IMR-90 (cell line): ENCODE data around the gene ASTN2. TPM values are rescaled to one million over a fixed set of nuclear protein-coding genes. Genes with fewer than 3 reads are reported as not detected.

Experiments used
- ATAC-seq: fragments of 200-7000 bp; cut with Tn5 transposase; 2 replicates; pipeline ENCODE4 v1.9.1; 2020; ENCODE audit warnings: low read depth, mild to moderate bottlenecking, moderate library complexity
- BruUV-seq: library from RNA; stranded (reverse); fragments of 400-500 nt; replicated peaks from 2 replicates; lab custom pipeline; 2021; lab: Mats Ljungman, UMichigan
- CTCF ChIA-PET: fragments of 300-600 bp; formaldehyde crosslinking; extraction: SDS; loops from one replicate; lab custom pipeline; 2021; ENCODE audit warnings: antibody characterized with exemption; lab: Yijun Ruan, JAX
- POLR2A ChIA-PET: fragments of 300-600 bp; sonication (Branson Sonifier 250); formaldehyde crosslinking; loops from one replicate; lab custom pipeline; 2022; ENCODE audit warnings: antibody characterized with exemption; ENCODE audit not compliant: unreplicated experiment; lab: Charles Lee
- DNase-seq: peaks from one replicate; pipeline ENCODE4 v3.0.0; 2013
- H2AFZ ChIP-seq: replicated peaks from 2 replicates; pipeline ENCODE3; 2013; ENCODE audit warnings: low read length, mild to moderate bottlenecking; ENCODE audit not compliant: poor library complexity
- H2AK5ac ChIP-seq: 2 replicates; pipeline ENCODE4 v1.6.1; 2013; ENCODE audit warnings: low read depth, low read length, inconsistent platforms
- H2AK9ac ChIP-seq: replicated peaks from 2 replicates; pipeline ENCODE3; 2013; ENCODE audit warnings: mild to moderate bottlenecking, low read depth, low read length, moderate library complexity; ENCODE audit not compliant: poor library complexity
- H2BK120ac ChIP-seq: 2 replicates; pipeline ENCODE4 v1.6.1; 2013; ENCODE audit warnings: low read depth, low read length, inconsistent platforms
- H2BK15ac ChIP-seq: 3 replicates; pipeline ENCODE4 v1.6.1; 2013; ENCODE audit warnings: low read depth, low read length, inconsistent platforms
- H2BK20ac ChIP-seq: 2 replicates; pipeline ENCODE4 v1.6.1; 2013; ENCODE audit warnings: low read depth, mild to moderate bottlenecking, inconsistent platforms, low read length, moderate library complexity
- H2BK5ac ChIP-seq: 2 replicates; pipeline ENCODE4 v1.6.1; 2013; ENCODE audit warnings: mild to moderate bottlenecking, low read depth, low read length, inconsistent platforms; ENCODE audit not compliant: poor library complexity, severe bottlenecking
- H3K14ac ChIP-seq: replicated peaks from 2 replicates; pipeline ENCODE4 v1.6.1; 2013; ENCODE audit warnings: low read depth, low read length, inconsistent platforms
- H3K18ac ChIP-seq: 2 replicates; pipeline ENCODE4 v1.6.1; 2013; ENCODE audit warnings: low read depth, low read length, control low read depth
- H3K23ac ChIP-seq: 2 replicates; pipeline ENCODE4 v1.6.1; 2013; ENCODE audit warnings: low read depth, low read length, inconsistent platforms
- H3K27ac ChIP-seq: 2 replicates; pipeline ENCODE4 v1.5.1; 2013; ENCODE audit warnings: mild to moderate bottlenecking, control low read depth, low read length; ENCODE audit not compliant: insufficient read depth
- H3K27me3 ChIP-seq: 2 replicates; pipeline ENCODE4 v1.6.1; 2013; ENCODE audit warnings: low read length; ENCODE audit not compliant: control insufficient read depth, insufficient read depth
- H3K36me3 ChIP-seq: 2 replicates; pipeline ENCODE4 v1.6.1; 2013; ENCODE audit warnings: low read length, mixed read lengths; ENCODE audit not compliant: control insufficient read depth, insufficient read depth
- H3K4ac ChIP-seq: 2 replicates; pipeline ENCODE4 v1.6.1; 2013; ENCODE audit warnings: low read depth, low read length, inconsistent platforms
- H3K4me1 ChIP-seq: 2 replicates; pipeline ENCODE4 v1.6.1; 2013; ENCODE audit warnings: low read length, mixed read lengths; ENCODE audit not compliant: control insufficient read depth, insufficient read depth
- H3K4me2 ChIP-seq: 2 replicates; pipeline ENCODE4 v1.6.1; 2013; ENCODE audit warnings: low read depth, mild to moderate bottlenecking, control low read depth, low read length, moderate library complexity
- H3K4me3 ChIP-seq: 2 replicates; pipeline ENCODE4 v1.5.1; 2013; ENCODE audit warnings: low read depth, mild to moderate bottlenecking, control low read depth, low read length, moderate library complexity; ENCODE audit not compliant: insufficient read depth
- H3K56ac ChIP-seq: 2 replicates; pipeline ENCODE4 v1.6.1; 2013; ENCODE audit warnings: low read length, inconsistent platforms; ENCODE audit not compliant: insufficient read depth; ENCODE audit errors: extremely low read depth
- H3K79me1 ChIP-seq, 2 experiments: 2 replicates each; pipeline ENCODE4 v1.6.1; 2013; ENCODE audit warnings: low read length in 2 of 2, inconsistent platforms in 1 of 2, low read depth in 1 of 2
- H3K9ac ChIP-seq: 2 replicates; pipeline ENCODE4 v1.6.1; 2013; ENCODE audit warnings: low read depth, low read length, control low read depth
- H3K9me1 ChIP-seq: 2 replicates; pipeline ENCODE4 v1.6.1; 2013; ENCODE audit warnings: low read length, inconsistent platforms; ENCODE audit not compliant: insufficient read depth
- H3K9me3 ChIP-seq: 2 replicates; pipeline ENCODE4 v1.6.1; 2013; ENCODE audit warnings: low read length; ENCODE audit not compliant: control insufficient read depth, insufficient read depth
- H4K20me1 ChIP-seq: 2 replicates; pipeline ENCODE4 v1.6.1; 2013; ENCODE audit warnings: low read length, inconsistent platforms; ENCODE audit not compliant: insufficient read depth
- H4K5ac ChIP-seq: 2 replicates; pipeline ENCODE4 v1.6.1; 2013; ENCODE audit warnings: mild to moderate bottlenecking, low read depth, low read length, control low read depth
- H4K8ac ChIP-seq, 2 experiments: 2 replicates each; pipeline ENCODE4 v1.6.1; 2013; ENCODE audit warnings: low read depth in 2 of 2, low read length in 2 of 2, control low read depth in 1 of 2, inconsistent platforms in 1 of 2
- H4K91ac ChIP-seq: 2 replicates; pipeline ENCODE4 v1.6.1; 2013; ENCODE audit warnings: low read depth, low read length, inconsistent platforms; ENCODE audit not compliant: insufficient read depth
- BHLHE40 ChIP-seq: fragments of 150-350 bp; IDR thresholded peaks from 2 replicates; pipeline ENCODE4 v1.6.1; 2016; ENCODE audit warnings: mild to moderate bottlenecking, low read depth, low read length
- CEBPB ChIP-seq: IDR thresholded peaks from 2 replicates; pipeline ENCODE4 v1.6.1; 2012; ENCODE audit warnings: low read depth, low read length, improper control_type of control experiment
- CHD1 ChIP-seq: IDR thresholded peaks from 2 replicates; pipeline ENCODE4 v1.6.1; 2012; ENCODE audit warnings: low read depth, low read length, improper control_type of control experiment
- FOS ChIP-seq: fragments of 150-350 bp; IDR thresholded peaks from 2 replicates; pipeline ENCODE4 v1.6.1; 2016; ENCODE audit warnings: low read depth, low read length
- MAFK ChIP-seq: IDR thresholded peaks from 2 replicates; pipeline ENCODE4 v1.6.1; 2012; ENCODE audit warnings: low read depth, low read length, improper control_type of control experiment
- MAZ ChIP-seq: IDR thresholded peaks from 2 replicates; pipeline ENCODE4 v1.6.1; 2012; ENCODE audit warnings: low read depth, mild to moderate bottlenecking, low read length, improper control_type of control experiment, moderate library complexity, borderline replicate concordance
- MXI1 ChIP-seq: IDR thresholded peaks from 2 replicates; pipeline ENCODE4 v1.6.1; 2012; ENCODE audit warnings: low read depth, mild to moderate bottlenecking, low read length, moderate library complexity, borderline replicate concordance
- NFE2L2 ChIP-seq: fragments of 150-350 bp; IDR thresholded peaks from 2 replicates; pipeline ENCODE4 v1.6.1; 2016; ENCODE audit warnings: low read depth, mild to moderate bottlenecking, low read length
- POLR2A ChIP-seq: IDR thresholded peaks from 2 replicates; pipeline ENCODE4 v1.6.1; 2012; ENCODE audit warnings: mild to moderate bottlenecking, low read depth, low read length
- RAD21 ChIP-seq: IDR thresholded peaks from 2 replicates; pipeline ENCODE4 v1.6.1; 2012; ENCODE audit warnings: low read length, improper control_type of control experiment
- RCOR1 ChIP-seq: IDR thresholded peaks from 2 replicates; pipeline ENCODE4 v1.6.1; 2012; ENCODE audit warnings: mild to moderate bottlenecking, low read length, improper control_type of control experiment; ENCODE audit not compliant: insufficient replicate concordance
- RFX5 ChIP-seq: IDR thresholded peaks from 2 replicates; pipeline ENCODE4 v1.8.0; 2012; ENCODE audit warnings: low read depth, mild to moderate bottlenecking, low read length, moderate library complexity
- SMC3 ChIP-seq: fragments of 150-350 bp; IDR thresholded peaks from 2 replicates; pipeline ENCODE4 v1.6.1; 2016; ENCODE audit warnings: low read depth, mild to moderate bottlenecking, antibody characterized with exemption, low read length, moderate library complexity
- WGBS, 2 experiments: methylation state at CpG; one replicate each; pipeline versions ENCODE4 v1.1.5 to v1.1.7; 2013; ENCODE audit warnings: missing lambda C conversion rate in 2 of 2; ENCODE audit not compliant: insufficient read length in 1 of 2; ENCODE audit errors: extremely low coverage in 2 of 2; 5-methylcytosine and 5-hydroxymethylcytosine counted together
- dilution Hi-C: fragments of 300-500 bp; cut with HindIII; formaldehyde crosslinking; loops from one replicate; pipeline ENCODE4 v1.14.3; 2018; ENCODE audit warnings: low sequenced_read_pairs; ENCODE audit not compliant: unreplicated experiment
- in situ Hi-C: fragments of 300-500 bp; cut with MboI; formaldehyde crosslinking; loops from 3 replicates; pipeline ENCODE4 v1.14.3; 2019; ENCODE audit warnings: low sequenced_read_pairs, inconsistent platforms, mixed read lengths
- intact Hi-C: fragments of 100-400 bp; cut with micrococcal nuclease; formaldehyde crosslinking; loops from 2 replicates; pipeline ENCODE4 v1.10.0; 2022
- polyA plus RNA-seq, 3 experiments: library from polyadenylated mRNA; depleted of rRNA; stranded (reverse); fragments of >200 nt; gene quantifications; 2 replicates each; pipeline ENCODE4 v1.2.3, GENCODE V29; 2012; ENCODE audit warnings: low replicate concordance in 1 of 3
- total RNA-seq: library from RNA; depleted of rRNA; stranded (reverse); fragments of >200 nt; gene quantifications from 2 replicates; pipeline ENCODE4 v1.2.3, GENCODE V29; 2012
- TF ChIP-seq, protein P1 (sequence below): fragments of 150-350 bp; IDR thresholded peaks from 2 replicates; pipeline ENCODE4 v1.6.1; 2016; ENCODE audit warnings: low read depth, mild to moderate bottlenecking, low read length, moderate library complexity, borderline replicate concordance
- TF ChIP-seq, protein P2 (sequence below): fragments of 150-350 bp; IDR thresholded peaks from 2 replicates; pipeline ENCODE4 v1.6.1; 2017; ENCODE audit warnings: mild to moderate bottlenecking, antibody characterized with exemption, low read length, low read depth
- TF ChIP-seq, protein P3 (sequence below): conservative IDR thresholded peaks from 2 replicates; pipeline ENCODE4 v1.5.1; 2012; ENCODE audit warnings: mild to moderate bottlenecking, low read depth, low read length, improper control_type of control experiment

ASTN2 gene
- total and polyA plus RNA-seq, 2 of the 4 experiments (the other 2 are of a cell fraction), result 3.8 to 6.8 TPM

DNA sequence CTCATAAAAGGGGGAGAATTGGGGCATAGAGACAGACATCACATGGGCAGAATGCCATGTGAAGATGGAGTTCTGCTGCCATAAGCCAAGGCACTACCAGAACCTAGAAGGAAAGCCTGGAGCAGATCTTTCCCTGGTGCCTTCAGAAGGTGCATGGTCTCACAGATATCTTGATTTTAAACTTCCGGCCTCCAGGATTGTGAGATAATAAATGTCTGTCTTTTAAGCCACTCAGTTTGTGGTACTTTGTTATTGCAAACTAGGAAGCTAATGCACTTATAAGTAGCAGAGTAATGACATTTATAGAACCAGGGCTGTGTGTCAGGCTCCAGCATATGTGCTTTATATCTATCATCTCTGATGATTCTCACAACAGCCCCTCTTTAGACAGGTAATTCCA lies 130.4 kb downstream of the ASTN2 start:
- H3K18ac ChIP-seq, result no peak overlapping the region
- H3K79me1 ChIP-seq, result no peaks in the 10 kb centered on the region
- H4K20me1 ChIP-seq, result no peaks in the 10 kb centered on the region
- TF ChIP-seq FOS (no peak), MAZ (no peak), CEBPB (no peak), POLR2A (no peak), RFX5 (no peak), RAD21 (no peak), NFE2L2 (no peak), RCOR1 (no peak), CHD1 (no peak), BHLHE40 (no peak), MAFK (no peak), SMC3 (no peak), MXI1 (no peak)
- TF ChIP-seq, protein P1, sequence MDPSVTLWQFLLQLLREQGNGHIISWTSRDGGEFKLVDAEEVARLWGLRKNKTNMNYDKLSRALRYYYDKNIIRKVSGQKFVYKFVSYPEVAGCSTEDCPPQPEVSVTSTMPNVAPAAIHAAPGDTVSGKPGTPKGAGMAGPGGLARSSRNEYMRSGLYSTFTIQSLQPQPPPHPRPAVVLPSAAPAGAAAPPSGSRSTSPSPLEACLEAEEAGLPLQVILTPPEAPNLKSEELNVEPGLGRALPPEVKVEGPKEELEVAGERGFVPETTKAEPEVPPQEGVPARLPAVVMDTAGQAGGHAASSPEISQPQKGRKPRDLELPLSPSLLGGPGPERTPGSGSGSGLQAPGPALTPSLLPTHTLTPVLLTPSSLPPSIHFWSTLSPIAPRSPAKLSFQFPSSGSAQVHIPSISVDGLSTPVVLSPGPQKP, result no peak
- TF ChIP-seq, protein P2, sequence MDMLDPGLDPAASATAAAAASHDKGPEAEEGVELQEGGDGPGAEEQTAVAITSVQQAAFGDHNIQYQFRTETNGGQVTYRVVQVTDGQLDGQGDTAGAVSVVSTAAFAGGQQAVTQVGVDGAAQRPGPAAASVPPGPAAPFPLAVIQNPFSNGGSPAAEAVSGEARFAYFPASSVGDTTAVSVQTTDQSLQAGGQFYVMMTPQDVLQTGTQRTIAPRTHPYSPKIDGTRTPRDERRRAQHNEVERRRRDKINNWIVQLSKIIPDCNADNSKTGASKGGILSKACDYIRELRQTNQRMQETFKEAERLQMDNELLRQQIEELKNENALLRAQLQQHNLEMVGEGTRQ, result no peak
- TF ChIP-seq, protein P3, sequence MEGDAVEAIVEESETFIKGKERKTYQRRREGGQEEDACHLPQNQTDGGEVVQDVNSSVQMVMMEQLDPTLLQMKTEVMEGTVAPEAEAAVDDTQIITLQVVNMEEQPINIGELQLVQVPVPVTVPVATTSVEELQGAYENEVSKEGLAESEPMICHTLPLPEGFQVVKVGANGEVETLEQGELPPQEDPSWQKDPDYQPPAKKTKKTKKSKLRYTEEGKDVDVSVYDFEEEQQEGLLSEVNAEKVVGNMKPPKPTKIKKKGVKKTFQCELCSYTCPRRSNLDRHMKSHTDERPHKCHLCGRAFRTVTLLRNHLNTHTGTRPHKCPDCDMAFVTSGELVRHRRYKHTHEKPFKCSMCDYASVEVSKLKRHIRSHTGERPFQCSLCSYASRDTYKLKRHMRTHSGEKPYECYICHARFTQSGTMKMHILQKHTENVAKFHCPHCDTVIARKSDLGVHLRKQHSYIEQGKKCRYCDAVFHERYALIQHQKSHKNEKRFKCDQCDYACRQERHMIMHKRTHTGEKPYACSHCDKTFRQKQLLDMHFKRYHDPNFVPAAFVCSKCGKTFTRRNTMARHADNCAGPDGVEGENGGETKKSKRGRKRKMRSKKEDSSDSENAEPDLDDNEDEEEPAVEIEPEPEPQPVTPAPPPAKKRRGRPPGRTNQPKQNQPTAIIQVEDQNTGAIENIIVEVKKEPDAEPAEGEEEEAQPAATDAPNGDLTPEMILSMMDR, result no peak
- H3K9me1 ChIP-seq, result no peaks in the 10 kb centered on the region
- H3K27ac ChIP-seq, result no peak overlapping the region
- H3K4me3 ChIP-seq, result no peak overlapping the region
- ATAC-seq (no peak), DNase-seq (no peak)
- intact Hi-C loops (no loop called here), in situ Hi-C loops (no loop called here), dilution Hi-C loops (no loop called here)
- H3K4me2 ChIP-seq, result no peak overlapping the region
- H2AK9ac ChIP-seq, result no peak overlapping the region
- H2AK5ac ChIP-seq, result no peak overlapping the region
- H3K4me1 ChIP-seq, result no peaks in the 10 kb centered on the region
- H2BK20ac ChIP-seq, result no peak overlapping the region
- H4K5ac ChIP-seq, result no peak overlapping the region
- no peak overlapping the region for H3K14ac ChIP-seq
- no peak overlapping the region for H2BK120ac ChIP-seq
- H3K23ac ChIP-seq, result no peak overlapping the region
- no peak overlapping the region for H4K8ac ChIP-seq
- no peak overlapping the region for H3K56ac ChIP-seq
- no peak overlapping the region for H2BK15ac ChIP-seq
- peaks cover 6% of the 10 kb centered on the region for H3K9me3 ChIP-seq
- H4K91ac ChIP-seq, result no peak overlapping the region
- CTCF ChIA-PET, result no interaction called here
- no peak overlapping the region for H2AFZ ChIP-seq
- H3K27me3 ChIP-seq, result no peaks in the 10 kb centered on the region
- H3K36me3 ChIP-seq, result no peaks in the 10 kb centered on the region
- no peak overlapping the region for H3K4ac ChIP-seq
- no peak overlapping the region for H3K9ac ChIP-seq
- POLR2A ChIA-PET, result no interaction called here
- H2BK5ac ChIP-seq, result no peak overlapping the region
- BruUV-seq, result no TSS peak
- WGBS, 2 experiments, result 80% methylated on average over 1 of the region's 1 CpG; no CpG with 5 or more reads in 1 of the 2 experiments
